ENCODE results near the gene UBE2J2. TPM values are rescaled to one million over a fixed set of nuclear protein-coding genes. Genes with fewer than 3 reads are reported as not detected.

Gene UBE2J2
- total and polyA plus RNA-seq, 4 donors, result 36.0 to 57.4 (median 47.1) TPM

DNA sequence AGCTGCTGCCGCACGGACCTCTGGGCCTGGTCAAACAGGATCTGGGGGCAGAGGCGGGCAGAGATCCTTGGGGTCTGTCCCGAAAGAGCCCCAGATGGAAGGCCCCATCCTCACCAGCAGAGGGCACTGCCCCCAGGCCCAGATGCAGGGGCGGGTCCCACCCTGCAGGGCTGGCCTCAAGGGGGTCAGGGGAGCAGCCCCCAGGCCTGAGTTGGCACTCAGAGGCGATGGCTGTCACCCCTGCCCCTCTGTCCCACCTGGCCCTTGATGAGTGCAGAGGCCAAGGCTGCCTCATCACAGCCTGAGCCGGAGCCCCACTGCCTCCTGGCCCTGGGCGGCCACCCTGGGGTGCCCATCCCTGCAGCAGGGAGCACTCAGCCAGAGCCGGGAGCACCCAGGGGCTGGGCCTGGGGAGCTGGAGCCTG lies 28.4 kb upstream of the UBE2J2 start:
- H3K4me3 ChIP-seq, result no peak overlapping the region
- no peak overlapping the region for H3K27ac ChIP-seq (ENCODE audit: low read depth in 1 of 2, low read length in 1 of 2)
- 93 to 94% methylated on average over 8 to 9 of the region's 9 CpGs for WGBS, 2 donors
- H3K9me3 ChIP-seq (ENCODE audit: control insufficient read depth in 4 of 4, insufficient read depth in 3 of 4, low read length in 3 of 4), result no peaks in the 10 kb centered on the region
- H3K4me1 ChIP-seq (ENCODE audit: control insufficient read depth in 5 of 5, insufficient read depth in 5 of 5, low read length in 5 of 5), result peaks cover 11 to 28% (median 15%) of the 10 kb centered on the region in 5 donors
- TF ChIP-seq, protein P1, sequence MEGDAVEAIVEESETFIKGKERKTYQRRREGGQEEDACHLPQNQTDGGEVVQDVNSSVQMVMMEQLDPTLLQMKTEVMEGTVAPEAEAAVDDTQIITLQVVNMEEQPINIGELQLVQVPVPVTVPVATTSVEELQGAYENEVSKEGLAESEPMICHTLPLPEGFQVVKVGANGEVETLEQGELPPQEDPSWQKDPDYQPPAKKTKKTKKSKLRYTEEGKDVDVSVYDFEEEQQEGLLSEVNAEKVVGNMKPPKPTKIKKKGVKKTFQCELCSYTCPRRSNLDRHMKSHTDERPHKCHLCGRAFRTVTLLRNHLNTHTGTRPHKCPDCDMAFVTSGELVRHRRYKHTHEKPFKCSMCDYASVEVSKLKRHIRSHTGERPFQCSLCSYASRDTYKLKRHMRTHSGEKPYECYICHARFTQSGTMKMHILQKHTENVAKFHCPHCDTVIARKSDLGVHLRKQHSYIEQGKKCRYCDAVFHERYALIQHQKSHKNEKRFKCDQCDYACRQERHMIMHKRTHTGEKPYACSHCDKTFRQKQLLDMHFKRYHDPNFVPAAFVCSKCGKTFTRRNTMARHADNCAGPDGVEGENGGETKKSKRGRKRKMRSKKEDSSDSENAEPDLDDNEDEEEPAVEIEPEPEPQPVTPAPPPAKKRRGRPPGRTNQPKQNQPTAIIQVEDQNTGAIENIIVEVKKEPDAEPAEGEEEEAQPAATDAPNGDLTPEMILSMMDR (IDR thresholded peaks at IDR 0.05; ENCODE audit: control extremely low read depth, extremely low read depth), result no peak
- H3K36me3 ChIP-seq (ENCODE audit: control insufficient read depth in 4 of 4, insufficient read depth in 4 of 4, low read length in 4 of 4), result peaks cover 0 to 8% (median 0%) of the 10 kb centered on the region in 4 donors
- ATAC-seq (ENCODE audit: insufficient read depth, low FRiP score) (no peak), DNase-seq (no peak)
- no peaks in the 10 kb centered on the region for H3K27me3 ChIP-seq (ENCODE audit: control insufficient read depth in 3 of 3, insufficient read depth in 3 of 3, low read length in 2 of 3)
- no peak overlapping the region for H3K9ac ChIP-seq (ENCODE audit: insufficient read depth in 1 of 2, low read length in 2 of 2)

- DNase-seq, result no peak
- ATAC-seq (ENCODE audit: insufficient read depth, low FRiP score), result no peak
- Histone ChIP-seq H3K27me3 (ENCODE audit: control insufficient read depth in 3 of 3, insufficient read depth in 3 of 3, low read length in 2 of 3) (no peaks in the 10 kb centered on the region), H3K9me3 (ENCODE audit: control insufficient read depth in 4 of 4, insufficient read depth in 3 of 4, low read length in 3 of 4) (no peaks in the 10 kb centered on the region), H3K27ac (ENCODE audit: low read depth in 1 of 2, low read length in 1 of 2) (no peak overlapping the region), H3K4me3 (no peak overlapping the region), H3K4me1 (ENCODE audit: control insufficient read depth in 5 of 5, insufficient read depth in 5 of 5, low read length in 5 of 5) (peaks cover 2 to 13% (median 4%) of the 10 kb centered on the region in 5 donors), H3K36me3 (ENCODE audit: control insufficient read depth in 4 of 4, insufficient read depth in 4 of 4, low read length in 4 of 4) (peaks cover 0 to 14% (median 4%) of the 10 kb centered on the region in 4 donors), H3K9ac (ENCODE audit: insufficient read depth in 1 of 2, low read length in 2 of 2) (no peak overlapping the region)
- TF ChIP-seq, protein P1 (IDR thresholded peaks at IDR 0.05; ENCODE audit: control extremely low read depth, extremely low read depth), result no peak
- WGBS, 2 donors, result 86 to 90% methylated on average over 12 of the region's 12 CpGs
Measured at GRCh38 chr1:1300352-1300739, 26.7 kb upstream of the UBE2J2 start.

GRCh38 chr1:1299686-1300351 lies 26.2 kb upstream of the UBE2J2 start:
- Histone ChIP-seq H3K4me1 (ENCODE audit: control insufficient read depth in 5 of 5, insufficient read depth in 5 of 5, low read length in 5 of 5) (peaks cover 0 to 9% (median 4%) of the 10 kb centered on the region in 5 donors), H3K9me3 (ENCODE audit: control insufficient read depth in 4 of 4, insufficient read depth in 3 of 4, low read length in 3 of 4) (no peaks in the 10 kb centered on the region), H3K27ac (ENCODE audit: low read depth in 1 of 2, low read length in 1 of 2) (no peak overlapping the region), H3K27me3 (ENCODE audit: control insufficient read depth in 3 of 3, insufficient read depth in 3 of 3, low read length in 2 of 3) (no peaks in the 10 kb centered on the region), H3K9ac (ENCODE audit: insufficient read depth in 1 of 2, low read length in 2 of 2) (no peak overlapping the region), H3K4me3 (no peak overlapping the region), H3K36me3 (ENCODE audit: control insufficient read depth in 4 of 4, insufficient read depth in 4 of 4, low read length in 4 of 4) (peaks cover 0 to 20% (median 4%) of the 10 kb centered on the region in 4 donors)
- TF ChIP-seq, protein P1 (IDR thresholded peaks at IDR 0.05; ENCODE audit: control extremely low read depth, extremely low read depth), result no peak
- WGBS, 2 donors, result 87 to 89% methylated on average over 22 of the region's 22 CpGs
- no peak for DNase-seq
- no peak for ATAC-seq (ENCODE audit: insufficient read depth, low FRiP score)
